Measurements from ENCODE around the gene OR52W1. TPM values are rescaled to one million over a fixed set of nuclear protein-coding genes. Genes with fewer than 3 reads are reported as not detected.

OR52W1 gene
- total RNA-seq, 1 experiment from 2014 or later, result not detected

DNA sequence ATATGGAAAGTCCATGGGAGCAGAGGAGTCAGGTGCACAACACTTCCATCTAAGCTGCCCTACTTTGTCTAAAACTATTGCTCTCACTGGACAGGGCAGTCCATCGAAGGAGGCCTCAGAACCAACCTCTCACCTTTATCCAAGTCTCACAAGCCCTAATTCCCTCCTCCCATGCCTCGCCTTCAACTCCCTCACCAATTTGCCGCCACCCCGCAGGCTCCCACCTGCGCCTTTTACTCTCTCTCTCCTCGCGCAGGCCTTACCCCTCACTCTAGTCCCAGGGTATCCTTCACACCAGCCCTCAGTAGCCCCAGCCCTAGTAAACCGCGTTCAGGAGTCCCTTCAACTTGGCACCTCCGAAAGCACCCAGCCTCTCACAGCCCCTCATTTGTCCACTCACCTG lies 35.0 kb downstream of the OR52W1 start:
- no peaks in the 10 kb centered on the region for H3K27me3 ChIP-seq (replicated peaks; ENCODE audit: control insufficient read depth, insufficient read depth, low read length)
- peak overlapping the region; percentile 90 for H3K27ac Mint-ChIP-seq (ENCODE audit: unreplicated experiment)
- CTCF ChIA-PET, result interaction anchor here (0.6 to 2.5 kb wide), 9 partner anchors 17 to 154 kb away, joined by 3 to 13 read pairs (median 3); no protein-coding TSS in a partner anchor
- POLR2A ChIA-PET, result interaction anchor here (0.6 to 1.1 kb wide), 2 partner anchors 110 to 449 kb away, joined by 3 to 4 read pairs; partner anchors contain the start of gene MRPL17
- no peaks in the 10 kb centered on the region for H3K9me3 ChIP-seq
- TSS peak; percentile 18 for BruUV-seq (replicated peaks)
- peak overlapping the region; percentile 89 for H3K4me3 ChIP-seq (ENCODE audit: low read depth, low read length)
- DNase-seq, result no peak
- no peaks in the 10 kb centered on the region for H3K9me3 Mint-ChIP-seq (ENCODE audit: unreplicated experiment)
- intact Hi-C loops (cut with micrococcal nuclease; ENCODE audit: unreplicated experiment), result loop anchor here (1.0 to 10.0 kb wide), 5 partner anchors 14 to 1627 kb away; partner anchors contain the start of genes ARFIP2, TAF10, TIMM10B and TPP1
- no peaks in the 10 kb centered on the region for H3K36me3 ChIP-seq (ENCODE audit: control insufficient read depth, insufficient read depth, low read length)
- H3K27me3 Mint-ChIP-seq (ENCODE audit: insufficient read depth, unreplicated experiment), result no peaks in the 10 kb centered on the region
- TF ChIP-seq, protein P1, sequence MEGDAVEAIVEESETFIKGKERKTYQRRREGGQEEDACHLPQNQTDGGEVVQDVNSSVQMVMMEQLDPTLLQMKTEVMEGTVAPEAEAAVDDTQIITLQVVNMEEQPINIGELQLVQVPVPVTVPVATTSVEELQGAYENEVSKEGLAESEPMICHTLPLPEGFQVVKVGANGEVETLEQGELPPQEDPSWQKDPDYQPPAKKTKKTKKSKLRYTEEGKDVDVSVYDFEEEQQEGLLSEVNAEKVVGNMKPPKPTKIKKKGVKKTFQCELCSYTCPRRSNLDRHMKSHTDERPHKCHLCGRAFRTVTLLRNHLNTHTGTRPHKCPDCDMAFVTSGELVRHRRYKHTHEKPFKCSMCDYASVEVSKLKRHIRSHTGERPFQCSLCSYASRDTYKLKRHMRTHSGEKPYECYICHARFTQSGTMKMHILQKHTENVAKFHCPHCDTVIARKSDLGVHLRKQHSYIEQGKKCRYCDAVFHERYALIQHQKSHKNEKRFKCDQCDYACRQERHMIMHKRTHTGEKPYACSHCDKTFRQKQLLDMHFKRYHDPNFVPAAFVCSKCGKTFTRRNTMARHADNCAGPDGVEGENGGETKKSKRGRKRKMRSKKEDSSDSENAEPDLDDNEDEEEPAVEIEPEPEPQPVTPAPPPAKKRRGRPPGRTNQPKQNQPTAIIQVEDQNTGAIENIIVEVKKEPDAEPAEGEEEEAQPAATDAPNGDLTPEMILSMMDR (IDR thresholded peaks at IDR 0.05; ENCODE audit: insufficient read depth in 1 of 2, low read depth in 1 of 2, low read length in 1 of 2, severe bottlenecking in 1 of 2, unreplicated experiment in 1 of 2), result no peak
- H3K4me1 ChIP-seq, result peaks cover 22% of the 10 kb centered on the region
- H3K4me1 Mint-ChIP-seq (ENCODE audit: low read depth, unreplicated experiment), result peaks cover 19% of the 10 kb centered on the region
- H3K36me3 Mint-ChIP-seq (ENCODE audit: insufficient read depth, unreplicated experiment), result peaks cover 7% of the 10 kb centered on the region
- peak overlapping the region; percentile 87 for H3K4me3 Mint-ChIP-seq (ENCODE audit: unreplicated experiment)

DNA sequence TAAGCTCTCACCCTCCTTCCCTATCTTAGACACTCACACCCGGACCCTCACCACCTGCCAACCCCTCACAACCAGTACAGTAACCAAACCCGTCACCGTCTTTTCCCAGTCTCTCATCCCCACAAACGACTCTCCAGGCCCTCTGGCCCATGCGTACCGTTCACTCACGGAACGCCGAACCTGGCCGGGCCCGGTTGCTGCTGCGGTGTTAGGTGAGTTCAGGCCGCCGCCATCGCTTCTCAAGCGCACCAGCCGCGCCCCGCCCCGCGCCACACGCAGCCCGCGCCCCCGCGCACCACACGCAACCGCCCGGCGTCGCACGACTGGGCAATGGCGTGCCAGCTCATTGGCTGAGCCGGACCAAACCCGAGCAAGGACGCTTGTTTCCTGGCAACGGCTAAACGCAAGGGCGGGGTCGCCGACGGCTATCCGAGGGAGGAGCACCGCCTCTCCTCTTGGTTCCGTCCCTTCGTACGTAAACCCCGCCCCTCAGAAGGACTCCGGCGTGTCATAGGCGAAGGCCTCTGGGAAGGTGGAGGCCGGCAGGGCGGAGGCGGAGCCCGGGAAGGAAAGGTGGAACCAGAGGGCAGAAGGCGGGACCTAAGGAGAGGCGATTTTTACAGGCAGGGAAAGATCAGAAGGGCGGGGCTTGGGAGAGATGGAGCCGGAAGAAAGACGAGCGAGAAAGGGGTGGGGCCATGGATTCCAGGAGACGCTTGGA lies 35.5 kb downstream of the OR52W1 start, which contains the start of gene FHIP1B:
Gene FHIP1B, minus strand, starts transcription at position 250 of the 721 bp plus-strand sequence. CDS start 10,120 bp downstream, outside the sequence.
- intact Hi-C loops (cut with micrococcal nuclease; ENCODE audit: unreplicated experiment), result loop anchor here (1.0 to 10.0 kb wide), 6 partner anchors 14 to 1627 kb away; partner anchors contain the start of genes ARFIP2, TAF10, TIMM10B and TPP1
- Histone ChIP-seq H3K4me3 (ENCODE audit: low read depth, low read length) (peak within 1 kb of the TSS; percentile 89), H3K27me3 (replicated peaks; ENCODE audit: control insufficient read depth, insufficient read depth, low read length) (no peaks in the 10 kb centered on the region), H3K4me1 (peaks cover 19% of the 10 kb centered on the region), H3K9me3 (no peaks in the 10 kb centered on the region), H3K36me3 (ENCODE audit: control insufficient read depth, insufficient read depth, low read length) (no peaks in the 10 kb centered on the region)
- H3K27ac Mint-ChIP-seq (ENCODE audit: unreplicated experiment), result peak within 1 kb of the TSS; percentile 90
- ChIA-PET POLR2A (interaction anchor here (0.6 to 1.1 kb wide), 3 partner anchors 111 to 449 kb away, joined by 3 to 4 read pairs (median 3); partner anchors contain the start of gene MRPL17), CTCF (interaction anchor here (0.6 to 2.5 kb wide), 8 partner anchors 17 to 154 kb away, joined by 3 to 13 read pairs (median 4); no protein-coding TSS in a partner anchor)
- peak within 1 kb of the TSS; percentile 87 for H3K4me3 Mint-ChIP-seq (ENCODE audit: unreplicated experiment)
- no TSS peak for BruUV-seq (replicated peaks)
- peak; percentile 100 for DNase-seq
- no peaks in the 10 kb centered on the region for H3K27me3 Mint-ChIP-seq (ENCODE audit: insufficient read depth, unreplicated experiment)
- no peaks in the 10 kb centered on the region for H3K9me3 Mint-ChIP-seq (ENCODE audit: unreplicated experiment)
- TF ChIP-seq, protein P1 (IDR thresholded peaks at IDR 0.05; ENCODE audit: insufficient read depth in 1 of 2, low read depth in 1 of 2, low read length in 1 of 2, severe bottlenecking in 1 of 2, unreplicated experiment in 1 of 2), result no peak
- peaks cover 19% of the 10 kb centered on the region for H3K4me1 Mint-ChIP-seq (ENCODE audit: low read depth, unreplicated experiment)
- peaks cover 7% of the 10 kb centered on the region for H3K36me3 Mint-ChIP-seq (ENCODE audit: insufficient read depth, unreplicated experiment)

DNA sequence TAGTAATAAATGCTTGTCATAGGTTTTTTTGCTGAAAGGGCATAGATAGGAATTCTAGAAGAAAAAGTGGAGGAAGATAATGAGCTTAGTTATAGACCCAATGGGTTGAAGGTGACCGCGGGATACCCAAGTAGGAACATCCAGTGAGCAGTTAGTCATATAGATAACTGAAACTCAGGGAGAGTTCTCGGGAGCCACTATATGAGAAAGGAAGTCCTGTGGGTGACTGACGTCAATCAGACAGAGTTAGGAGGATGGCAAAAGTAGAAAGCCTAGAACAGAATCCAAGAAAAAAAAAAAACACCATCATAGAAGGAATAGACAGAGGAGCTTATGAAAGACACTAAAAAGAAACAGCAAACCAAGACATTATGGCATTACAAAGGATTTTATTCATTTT lies 38.2 kb downstream of the OR52W1 start:
- Mint-ChIP-seq H3K4me3 (ENCODE audit: unreplicated experiment) (no peak overlapping the region), H3K36me3 (ENCODE audit: insufficient read depth, unreplicated experiment) (peaks cover 7% of the 10 kb centered on the region), H3K4me1 (ENCODE audit: low read depth, unreplicated experiment) (peaks cover 6% of the 10 kb centered on the region), H3K27ac (ENCODE audit: unreplicated experiment) (no peak overlapping the region), H3K27me3 (ENCODE audit: insufficient read depth, unreplicated experiment) (no peaks in the 10 kb centered on the region), H3K9me3 (ENCODE audit: unreplicated experiment) (no peaks in the 10 kb centered on the region)
- Histone ChIP-seq H3K4me1 (peaks cover 7% of the 10 kb centered on the region), H3K27me3 (replicated peaks; ENCODE audit: control insufficient read depth, insufficient read depth, low read length) (no peaks in the 10 kb centered on the region), H3K9me3 (no peaks in the 10 kb centered on the region), H3K4me3 (ENCODE audit: low read depth, low read length) (no peak overlapping the region), H3K36me3 (ENCODE audit: control insufficient read depth, insufficient read depth, low read length) (no peaks in the 10 kb centered on the region)
- BruUV-seq (replicated peaks), result no TSS peak
- intact Hi-C loops (cut with micrococcal nuclease; ENCODE audit: unreplicated experiment), result loop anchor here (5.0 to 10.0 kb wide), 2 partner anchors 60 to 378 kb away; partner anchors contain the start of genes TAF10 and TPP1
- DNase-seq, result no peak
- POLR2A ChIA-PET, result no interaction called here
- TF ChIP-seq, protein P1 (IDR thresholded peaks at IDR 0.05; ENCODE audit: insufficient read depth in 1 of 2, low read depth in 1 of 2, low read length in 1 of 2, severe bottlenecking in 1 of 2, unreplicated experiment in 1 of 2), result no peak
- CTCF ChIA-PET, result no interaction called here

Data from Caco-2 (cell line).